Skin of body (tissue), 2 donors: ENCODE measurements around the gene C2CD2L. TPM values are rescaled to one million over a fixed set of nuclear protein-coding genes. Genes with fewer than 3 reads are reported as not detected.
"Not testable (repeated sequence)": the region's sequence is repeated elsewhere in the genome, so short reads cannot be mapped to it uniquely, and the experiment has no call there.

Source experiments
- DNase-seq: peaks from one replicate; lab custom pipeline; 2025; lab: John Stamatoyannopoulos, UW
- total RNA-seq: library from RNA; depleted of rRNA; stranded (reverse); fragments of >200 nt; gene quantifications from one replicate; pipeline ENCODE4 v1.2.3, GENCODE V29; 2014

C2CD2L gene
- total RNA-seq, 1 donor from 2014 or later, result 4.5 TPM

- DNase-seq, result no peak
Measured at GRCh38 chr11:119113716-119114115, 6.6 kb downstream of the C2CD2L start.

- DNase-seq, result no peak
Measured at GRCh38 chr11:119114351-119114750, 7.2 kb downstream of the C2CD2L start.

GRCh38 chr11:119115484-119116234, 8.5 kb downstream of the C2CD2L start:
- no peak for DNase-seq

- DNase-seq, result no peak
Measured at GRCh38 chr11:119116235-119116594, 9.1 kb downstream of the C2CD2L start.

GRCh38 chr11:119116601-119117000, 9.5 kb downstream of the C2CD2L start:
- DNase-seq, result no peak

- DNase-seq, result no peak
Measured at GRCh38 chr11:119117004-119117706, 10.0 kb downstream of the C2CD2L start.

GRCh38 chr11:119118227-119118626, 11.1 kb downstream of the C2CD2L start:
- no peak for DNase-seq

- no peak for DNase-seq
Measured at GRCh38 chr11:119118946-119119345, 11.8 kb downstream of the C2CD2L start.

GRCh38 chr11:119120639-119121007, 13.5 kb downstream of the C2CD2L start:
- DNase-seq, result peak; percentile 21

- peak; percentile 99 for DNase-seq
Measured at GRCh38 chr11:119121008-119121810, 14.1 kb downstream of the C2CD2L start, which contains the start of gene HINFP. TSS of gene HINFP (plus strand) at chr11:119121580. CDS start at chr11:119126945, 5,365 bp downstream.

GRCh38 chr11:119121811-119122124, 14.6 kb downstream of the C2CD2L start:
- DNase-seq, result no peak

- no peak for DNase-seq
Measured at GRCh38 chr11:119125821-119126220, 18.7 kb downstream of the C2CD2L start.

- no peak for DNase-seq
Measured at GRCh38 chr11:119126675-119127268, 19.6 kb downstream of the C2CD2L start.

GRCh38 chr11:119130662-119131061, 23.5 kb downstream of the C2CD2L start:
- no peak for DNase-seq

- no peak for DNase-seq
Measured at GRCh38 chr11:119134389-119134978, 27.3 kb downstream of the C2CD2L start.

GRCh38 chr11:119139276-119139675, 32.1 kb downstream of the C2CD2L start:
- DNase-seq, result not testable (repeated sequence)

GRCh38 chr11:119144825-119145486, 37.8 kb downstream of the C2CD2L start:
- no peak for DNase-seq

GRCh38 chr11:119145551-119145950, 38.4 kb downstream of the C2CD2L start:
- DNase-seq, result no peak

GRCh38 chr11:119147604-119148333, 40.6 kb downstream of the C2CD2L start:
- no peak for DNase-seq

- DNase-seq, result no peak
Measured at GRCh38 chr11:119148720-119149017, 41.5 kb downstream of the C2CD2L start.
